ENCODE measurements around the gene OR2V2.
"Not testable (repeated sequence)": the region's sequence is repeated elsewhere in the genome, so short reads cannot be mapped to it uniquely, and the experiment has no call there.

DNA sequence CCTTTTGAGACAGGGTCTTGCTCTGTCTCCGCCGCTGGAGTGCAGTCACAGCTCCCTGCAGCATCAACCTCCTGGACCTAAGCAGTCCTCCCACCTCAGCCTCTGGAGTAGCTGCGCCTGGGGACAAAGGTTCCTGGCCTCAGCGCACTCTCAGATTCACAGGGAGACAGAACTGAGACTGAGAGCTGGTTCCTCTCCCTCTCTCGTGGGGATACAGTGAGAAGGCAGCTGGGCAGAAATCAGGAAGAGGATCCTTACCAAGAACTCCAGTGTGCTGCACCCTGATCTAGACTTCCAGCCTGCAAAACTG, 43.2 kb upstream of the OR2V2 start:
- TF ChIP-seq POLR2A (IDR thresholded peaks at IDR 0.05): not testable (repeated sequence)
- TF ChIP-seq, protein P1, sequence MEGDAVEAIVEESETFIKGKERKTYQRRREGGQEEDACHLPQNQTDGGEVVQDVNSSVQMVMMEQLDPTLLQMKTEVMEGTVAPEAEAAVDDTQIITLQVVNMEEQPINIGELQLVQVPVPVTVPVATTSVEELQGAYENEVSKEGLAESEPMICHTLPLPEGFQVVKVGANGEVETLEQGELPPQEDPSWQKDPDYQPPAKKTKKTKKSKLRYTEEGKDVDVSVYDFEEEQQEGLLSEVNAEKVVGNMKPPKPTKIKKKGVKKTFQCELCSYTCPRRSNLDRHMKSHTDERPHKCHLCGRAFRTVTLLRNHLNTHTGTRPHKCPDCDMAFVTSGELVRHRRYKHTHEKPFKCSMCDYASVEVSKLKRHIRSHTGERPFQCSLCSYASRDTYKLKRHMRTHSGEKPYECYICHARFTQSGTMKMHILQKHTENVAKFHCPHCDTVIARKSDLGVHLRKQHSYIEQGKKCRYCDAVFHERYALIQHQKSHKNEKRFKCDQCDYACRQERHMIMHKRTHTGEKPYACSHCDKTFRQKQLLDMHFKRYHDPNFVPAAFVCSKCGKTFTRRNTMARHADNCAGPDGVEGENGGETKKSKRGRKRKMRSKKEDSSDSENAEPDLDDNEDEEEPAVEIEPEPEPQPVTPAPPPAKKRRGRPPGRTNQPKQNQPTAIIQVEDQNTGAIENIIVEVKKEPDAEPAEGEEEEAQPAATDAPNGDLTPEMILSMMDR (IDR thresholded peaks at IDR 0.05): not testable (repeated sequence)
